HUES48 (cell line): Measurements from ENCODE around the gene TMTC2.

Source experiments
- H3K27ac ChIP-seq: one replicate; pipeline ENCODE4 v1.7.0; 2013; ENCODE audit warnings: low read depth, low read length, inconsistent platforms
- H3K27me3 ChIP-seq: 2 replicates; pipeline ENCODE4 v1.6.1; 2013; ENCODE audit warnings: mild to moderate bottlenecking, low read length; ENCODE audit not compliant: control insufficient read depth, insufficient read depth
- H3K36me3 ChIP-seq: 2 replicates; pipeline ENCODE4 v1.6.1; 2013; ENCODE audit warnings: low read length; ENCODE audit not compliant: control insufficient read depth, insufficient read depth
- H3K4me1 ChIP-seq: 2 replicates; pipeline ENCODE4 v1.6.1; 2013; ENCODE audit warnings: mild to moderate bottlenecking, low read length; ENCODE audit not compliant: control insufficient read depth, insufficient read depth
- H3K4me3 ChIP-seq: 2 replicates; pipeline ENCODE4 v1.5.1; 2013; ENCODE audit warnings: mild to moderate bottlenecking, low read depth, low read length
- H3K9ac ChIP-seq: 2 replicates; pipeline ENCODE4 v1.6.1; 2013; ENCODE audit warnings: mild to moderate bottlenecking, low read depth, low read length, moderate library complexity
- H3K9me3 ChIP-seq: 2 replicates; pipeline ENCODE4 v1.6.1; 2013; ENCODE audit warnings: low read length; ENCODE audit not compliant: control insufficient read depth, insufficient read depth

TMTC2 gene

GRCh38 chr12:83042441-83043200 lies 355.9 kb downstream of the TMTC2 start:
- Histone ChIP-seq H3K9me3 (no peaks in the 10 kb centered on the region), H3K4me3 (no peak overlapping the region), H3K9ac (no peak overlapping the region; the same call in 1 of the 2 replicates), H3K27me3 (no peaks in the 10 kb centered on the region), H3K36me3 (no peaks in the 10 kb centered on the region), H3K27ac (peak overlapping the region; percentile 85), H3K4me1 (peaks cover 16% of the 10 kb centered on the region)

DNA sequence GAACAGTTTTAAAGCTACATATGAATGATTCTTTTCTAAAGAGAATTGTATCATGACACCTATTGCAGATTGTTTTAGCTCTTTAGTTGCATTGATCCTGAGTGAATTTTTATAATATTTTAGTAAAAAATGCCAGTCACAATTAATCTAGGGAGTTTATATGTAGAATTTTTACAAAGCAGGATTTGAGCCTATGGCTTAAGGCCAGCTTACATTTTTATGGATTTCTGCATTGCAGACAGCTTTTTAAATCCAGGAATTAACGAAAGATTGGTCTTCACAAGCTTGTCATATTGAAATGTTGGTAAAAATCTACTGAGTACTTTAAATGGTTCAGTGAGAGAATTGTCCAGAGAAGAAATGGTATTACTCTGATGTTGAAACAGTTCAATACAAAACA lies 358.0 kb downstream of the TMTC2 start:
- no peak overlapping the region for H3K27ac ChIP-seq
- peaks cover 16% of the 10 kb centered on the region for H3K4me1 ChIP-seq
- no peaks in the 10 kb centered on the region for H3K9me3 ChIP-seq
- no peak overlapping the region for H3K9ac ChIP-seq
- H3K27me3 ChIP-seq: no peaks in the 10 kb centered on the region
- no peak overlapping the region for H3K4me3 ChIP-seq
- no peaks in the 10 kb centered on the region for H3K36me3 ChIP-seq

DNA sequence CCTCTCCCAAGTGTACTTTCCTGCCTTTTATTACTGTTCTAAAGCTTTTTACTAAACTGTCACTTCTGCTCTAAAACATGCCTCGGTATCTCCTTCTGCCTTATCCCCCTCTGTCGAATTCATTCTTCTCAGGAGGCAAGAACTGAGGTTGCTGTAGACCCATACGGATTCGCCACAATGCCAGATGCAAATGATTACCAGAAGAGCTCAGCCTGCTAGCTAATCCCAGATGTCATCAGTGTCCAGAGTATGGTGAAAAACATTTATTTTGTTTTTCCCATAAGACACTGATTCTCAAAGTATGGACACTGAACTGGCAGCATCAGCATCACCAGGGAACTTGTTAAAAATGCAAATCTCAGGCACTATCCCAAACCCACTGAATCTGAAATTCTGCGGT lies 359.3 kb downstream of the TMTC2 start:
- Histone ChIP-seq H3K4me1 (peaks cover 16% of the 10 kb centered on the region), H3K9me3 (no peaks in the 10 kb centered on the region), H3K27ac (no peak overlapping the region), H3K36me3 (no peaks in the 10 kb centered on the region), H3K4me3 (no peak overlapping the region), H3K27me3 (no peaks in the 10 kb centered on the region), H3K9ac (no peak overlapping the region)

GRCh38 chr12:83049306-83049705 lies 362.6 kb downstream of the TMTC2 start:
- Histone ChIP-seq H3K27me3 (no peaks in the 10 kb centered on the region), H3K27ac (no peak overlapping the region), H3K36me3 (no peaks in the 10 kb centered on the region), H3K4me3 (no peak overlapping the region), H3K9me3 (no peaks in the 10 kb centered on the region), H3K4me1 (no peaks in the 10 kb centered on the region), H3K9ac (no peak overlapping the region)

DNA sequence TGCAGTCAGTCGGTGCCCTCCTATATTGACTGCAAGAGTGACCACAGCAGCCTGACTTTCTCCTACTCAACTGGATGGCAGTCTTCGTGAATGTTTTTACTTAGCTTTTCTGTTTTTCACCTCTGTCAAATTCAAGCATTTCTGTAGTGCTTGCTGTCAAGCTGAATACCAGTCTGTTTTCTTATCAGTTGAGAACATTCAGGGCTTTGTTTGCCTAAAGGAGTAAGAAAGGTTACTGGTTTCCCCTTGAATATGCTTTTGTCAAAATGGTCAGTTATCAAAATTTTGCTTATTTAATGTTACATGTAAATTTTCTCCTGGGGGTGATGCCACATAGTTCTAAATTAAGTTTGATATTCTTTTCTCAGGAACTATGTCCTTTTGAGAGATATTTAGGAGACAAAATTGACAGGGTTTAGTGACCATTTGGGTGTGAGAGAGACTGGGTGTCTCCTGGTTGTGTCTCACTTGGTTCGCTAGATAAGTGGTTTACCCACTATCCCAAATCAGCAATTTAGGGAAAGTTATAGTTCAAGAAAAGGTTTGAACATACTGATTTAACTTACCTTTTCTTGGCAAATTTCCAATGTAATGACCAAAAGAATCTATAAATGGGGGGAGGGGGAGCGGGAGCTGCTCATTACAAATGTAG lies 366.3 kb downstream of the TMTC2 start:
- H3K27me3 ChIP-seq: no peaks in the 10 kb centered on the region
- no peaks in the 10 kb centered on the region for H3K36me3 ChIP-seq
- no peak overlapping the region for H3K27ac ChIP-seq
- no peaks in the 10 kb centered on the region for H3K4me1 ChIP-seq
- H3K9me3 ChIP-seq: no peaks in the 10 kb centered on the region
- H3K9ac ChIP-seq: no peak overlapping the region
- H3K4me3 ChIP-seq: no peak overlapping the region

- H3K27me3 ChIP-seq: no peaks in the 10 kb centered on the region
- H3K27ac ChIP-seq: no peak overlapping the region
- H3K36me3 ChIP-seq: no peaks in the 10 kb centered on the region
- no peaks in the 10 kb centered on the region for H3K9me3 ChIP-seq
- peaks cover 6% of the 10 kb centered on the region; the same call in 1 of the 2 replicates for H3K4me1 ChIP-seq
- no peak overlapping the region for H3K9ac ChIP-seq
- H3K4me3 ChIP-seq: no peak overlapping the region
Measured at GRCh38 chr12:83057436-83057835, 370.7 kb downstream of the TMTC2 start.

DNA sequence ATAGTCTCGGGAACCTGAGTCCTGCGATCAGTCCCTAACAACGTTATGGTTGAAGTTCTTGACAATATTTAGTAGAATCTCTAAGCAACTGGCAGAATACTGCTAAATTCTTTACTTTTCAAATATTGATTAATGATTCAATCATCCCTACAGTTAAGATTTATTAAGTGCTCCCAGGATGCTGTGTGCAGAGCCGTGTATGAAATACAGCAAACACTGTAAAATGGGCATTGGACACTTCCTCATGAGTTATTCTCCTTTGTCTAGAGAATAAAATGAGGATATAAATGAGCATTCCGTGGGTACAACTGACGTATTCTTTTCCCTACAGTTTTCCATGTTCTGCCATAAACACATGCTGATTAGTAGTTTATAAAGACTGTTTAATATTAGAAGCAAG lies 372.4 kb downstream of the TMTC2 start:
- Histone ChIP-seq H3K27me3 (no peaks in the 10 kb centered on the region), H3K36me3 (no peaks in the 10 kb centered on the region)

DNA sequence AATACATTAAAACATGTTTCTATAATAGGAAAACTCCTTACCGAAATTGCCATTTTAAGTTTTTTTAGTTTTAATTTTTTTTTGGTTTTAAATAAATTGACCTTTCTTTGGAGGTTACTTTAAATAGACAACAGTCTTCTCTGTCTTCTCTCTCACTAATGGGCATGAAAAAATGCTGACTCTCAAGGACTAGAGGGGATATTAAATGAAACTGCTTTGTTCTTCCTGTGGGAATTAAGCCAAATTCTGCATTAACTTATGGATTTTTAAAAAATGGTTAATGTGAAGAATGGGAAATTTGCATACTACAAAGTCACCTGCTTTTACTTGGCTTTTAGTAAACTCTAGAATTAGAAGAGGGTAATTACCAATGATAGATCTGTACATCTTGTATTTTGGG lies 378.9 kb downstream of the TMTC2 start:
- H3K4me1 ChIP-seq: peaks cover 18% of the 10 kb centered on the region
- H3K9me3 ChIP-seq: no peaks in the 10 kb centered on the region
- no peak overlapping the region for H3K27ac ChIP-seq
- no peak overlapping the region for H3K9ac ChIP-seq
- no peaks in the 10 kb centered on the region for H3K36me3 ChIP-seq
- H3K4me3 ChIP-seq: no peak overlapping the region
- no peaks in the 10 kb centered on the region for H3K27me3 ChIP-seq

More for the DNA sequence above, 372.4 kb downstream of the TMTC2 start:
- Histone ChIP-seq H3K9me3 (no peaks in the 10 kb centered on the region), H3K4me3 (no peak overlapping the region), H3K4me1 (peaks cover 6% of the 10 kb centered on the region; the same call in 1 of the 2 replicates), H3K9ac (no peak overlapping the region), H3K27ac (no peak overlapping the region)

- Histone ChIP-seq H3K36me3 (no peaks in the 10 kb centered on the region), H3K4me3 (no peak overlapping the region), H3K27ac (no peak overlapping the region), H3K4me1 (peaks cover 18% of the 10 kb centered on the region), H3K9ac (no peak overlapping the region), H3K9me3 (no peaks in the 10 kb centered on the region), H3K27me3 (no peaks in the 10 kb centered on the region)
Measured at GRCh38 chr12:83067981-83068380, 381.3 kb downstream of the TMTC2 start.

- Histone ChIP-seq H3K9me3 (no peaks in the 10 kb centered on the region; the same call in 1 of the 2 replicates), H3K4me1 (no peaks in the 10 kb centered on the region; the same call in 1 of the 2 replicates), H3K4me3 (no peak overlapping the region), H3K36me3 (no peaks in the 10 kb centered on the region), H3K27me3 (no peaks in the 10 kb centered on the region), H3K9ac (no peak overlapping the region), H3K27ac (no peak overlapping the region)
Measured at GRCh38 chr12:83074358-83074894, 387.7 kb downstream of the TMTC2 start.

DNA sequence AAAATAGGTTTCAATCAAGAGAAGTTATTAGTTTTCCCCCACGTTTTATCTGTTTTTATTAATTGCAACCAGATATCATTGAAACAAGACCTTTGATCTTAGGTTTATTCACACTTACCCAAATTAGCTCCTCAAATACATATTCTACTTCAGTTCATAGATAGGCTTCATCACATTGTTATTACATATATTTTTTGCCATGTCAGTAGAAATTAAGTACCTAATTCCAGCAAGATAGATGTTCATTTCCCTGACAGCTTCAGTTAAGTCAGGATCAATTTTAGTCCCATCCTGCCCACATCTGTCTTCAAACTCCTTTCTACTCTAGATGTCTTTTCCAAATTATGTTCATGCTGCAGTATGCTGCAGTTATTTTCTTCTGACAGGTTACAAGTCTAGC lies 388.8 kb downstream of the TMTC2 start:
- no peak overlapping the region for H3K9ac ChIP-seq
- no peaks in the 10 kb centered on the region for H3K27me3 ChIP-seq
- H3K27ac ChIP-seq: no peak overlapping the region
- H3K4me3 ChIP-seq: no peak overlapping the region
- no peaks in the 10 kb centered on the region; the same call in 1 of the 2 replicates for H3K9me3 ChIP-seq
- no peaks in the 10 kb centered on the region; the same call in 1 of the 2 replicates for H3K4me1 ChIP-seq
- H3K36me3 ChIP-seq: no peaks in the 10 kb centered on the region
